NCI-H748 (cell line): ENCODE results near the gene C12orf43.
A peak's percentile ranks its signal among the peaks of the same experiment; 100 is the strongest.
"Not testable (repeated sequence)": the region's sequence is repeated elsewhere in the genome, so short reads cannot be mapped to it uniquely, and the experiment has no call there.

Experiments
- DNase-seq: peaks from one replicate; lab custom pipeline; 2025; ENCODE audit not compliant: unreplicated experiment; lab: John Stamatoyannopoulos, UW

The C12orf43 gene, protein sequence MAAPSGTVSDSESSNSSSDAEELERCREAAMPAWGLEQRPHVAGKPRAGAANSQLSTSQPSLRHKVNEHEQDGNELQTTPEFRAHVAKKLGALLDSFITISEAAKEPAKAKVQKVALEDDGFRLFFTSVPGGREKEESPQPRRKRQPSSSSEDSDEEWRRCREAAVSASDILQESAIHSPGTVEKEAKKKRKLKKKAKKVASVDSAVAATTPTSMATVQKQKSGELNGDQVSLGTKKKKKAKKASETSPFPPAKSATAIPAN

DNA sequence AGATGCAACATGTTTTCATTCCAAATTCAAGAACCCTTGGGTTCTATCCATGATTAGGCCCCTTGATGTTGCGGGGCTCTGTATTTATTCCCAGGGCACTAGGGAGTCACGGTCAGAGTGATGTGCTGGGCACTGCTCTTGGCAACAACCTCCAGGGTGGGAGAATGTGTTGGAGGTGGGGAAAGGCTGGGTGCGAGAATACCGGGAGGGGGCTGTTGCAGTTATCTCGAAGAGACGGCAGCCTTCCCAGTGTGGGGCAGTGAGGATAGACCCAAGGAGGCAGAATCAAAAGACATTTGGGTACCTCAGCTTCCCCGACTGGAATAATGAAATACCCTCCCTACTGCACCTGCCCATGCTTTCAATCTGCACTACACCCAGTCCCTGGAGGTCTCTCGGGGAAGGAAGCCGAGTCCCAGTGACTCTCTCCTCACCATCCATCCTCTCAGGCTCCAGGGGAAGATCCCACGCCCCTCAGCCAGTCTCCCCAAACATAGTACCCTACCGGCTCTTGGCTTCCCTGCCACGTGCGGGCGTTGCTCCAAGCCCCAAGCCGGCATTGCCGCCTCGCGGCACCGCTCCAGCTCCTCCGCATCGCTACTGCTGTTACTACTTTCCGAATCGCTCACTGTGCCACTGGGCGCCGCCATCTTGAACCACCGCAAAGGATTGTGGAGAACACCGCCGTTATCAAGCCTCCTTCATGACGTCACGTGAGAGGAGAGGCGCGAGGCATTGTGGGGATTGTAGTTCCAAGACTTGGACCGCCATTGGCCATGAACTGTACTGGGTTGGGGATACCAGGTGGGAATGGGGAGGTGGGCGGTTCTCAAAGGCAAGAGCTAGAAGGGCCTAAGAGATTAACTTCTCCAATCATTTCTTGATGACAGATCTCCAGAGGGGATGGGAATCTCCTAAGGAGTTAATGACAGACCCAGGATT, at the start of gene C12orf43:
C12orf43 (minus strand) TSS at position 663 of the 942 bp plus-strand sequence; CDS start at position 650, 13 bp downstream.
- peak; percentile 94 for DNase-seq

DNA sequence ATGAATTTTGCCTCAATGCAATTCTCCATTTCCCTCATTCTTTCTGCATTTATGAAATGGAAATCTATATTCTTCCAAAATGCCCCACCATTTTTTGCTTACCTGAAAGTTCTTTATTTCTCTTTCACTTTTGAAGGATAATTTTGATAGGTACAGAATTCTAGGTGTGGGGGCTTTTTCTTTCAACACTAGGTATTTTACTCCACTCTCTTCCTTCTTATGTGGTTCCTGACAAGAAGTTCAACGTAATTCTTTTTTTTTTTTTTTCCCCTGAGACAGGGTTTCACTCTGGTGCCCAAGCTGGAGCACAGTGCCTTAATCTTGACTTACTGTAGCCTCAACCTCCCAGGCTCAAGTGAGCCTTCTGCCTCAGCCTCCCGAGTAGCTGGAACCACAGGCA, 49.1 kb upstream of the C12orf43 start:
- DNase-seq = no peak

DNA sequence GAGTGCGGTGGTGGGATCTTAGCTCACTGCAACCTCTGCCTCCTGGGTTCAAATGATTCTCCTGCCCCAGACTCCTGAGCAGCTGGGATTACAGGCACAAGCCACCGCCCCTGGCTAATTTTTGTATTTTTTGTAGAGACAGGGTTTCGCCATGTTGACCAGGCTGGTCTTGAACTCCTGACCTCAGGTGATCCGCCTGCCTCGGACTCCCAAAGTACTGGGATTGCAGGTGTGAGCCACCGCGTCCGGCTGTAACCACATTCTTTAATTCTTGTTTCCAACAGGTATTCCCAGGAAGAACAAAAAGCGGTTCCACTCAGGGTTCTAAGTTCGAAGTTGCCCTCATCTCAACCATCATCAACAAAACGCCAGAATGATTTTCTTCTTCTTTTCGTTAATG, 48.3 kb upstream of the C12orf43 start:
- not testable (repeated sequence) for DNase-seq

DNA sequence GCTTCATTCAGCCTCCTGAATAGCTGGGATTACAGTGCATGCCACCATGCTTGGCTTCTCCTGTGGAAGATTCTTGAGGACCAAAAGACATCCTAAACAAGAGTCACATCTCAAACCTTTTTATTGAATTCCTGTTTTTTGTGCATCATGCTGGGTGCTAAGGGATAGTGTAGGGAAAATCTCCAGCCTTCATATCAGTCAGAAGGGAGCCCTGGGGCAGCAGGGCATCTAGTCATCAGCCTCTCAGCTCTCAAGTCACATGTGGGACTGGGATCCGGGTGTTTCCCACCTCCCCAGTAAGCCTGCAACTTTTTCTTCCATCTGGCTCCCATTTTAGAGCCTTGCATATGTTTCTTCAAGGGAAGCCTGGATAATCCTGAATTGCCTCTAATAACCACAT, 47.8 kb upstream of the C12orf43 start:
- no peak for DNase-seq

DNA sequence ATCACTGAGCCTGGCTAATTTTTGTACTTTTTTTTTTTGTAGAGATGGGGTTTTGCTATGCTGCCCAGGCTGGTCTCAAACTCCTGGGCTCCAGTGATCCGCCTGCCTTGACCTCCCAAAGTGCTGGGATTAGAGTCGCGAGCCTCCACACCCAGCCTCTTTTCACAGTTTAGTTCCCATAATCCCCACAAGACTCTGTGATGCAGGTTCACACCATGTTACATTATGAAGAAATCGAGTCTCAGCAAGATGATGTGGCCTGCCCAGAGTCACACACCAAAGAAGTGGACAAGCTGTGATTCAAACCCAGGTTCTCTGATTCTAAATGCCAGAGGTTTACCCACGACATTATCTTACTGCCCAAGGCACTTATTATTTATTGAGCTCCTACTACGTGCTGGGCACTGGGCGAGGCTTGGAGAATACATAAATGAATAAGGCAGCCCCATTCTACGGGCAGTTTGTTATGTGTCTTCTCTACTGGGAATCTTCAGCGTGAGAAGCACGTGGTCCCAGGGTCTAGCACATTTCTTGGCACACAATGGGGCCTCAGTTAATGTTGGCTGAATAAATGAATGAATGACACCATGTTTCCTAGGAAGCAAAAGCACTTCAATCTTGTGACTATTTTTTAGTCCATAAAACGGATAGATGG, 46.2 kb upstream of the C12orf43 start:
- DNase-seq = no peak

DNA sequence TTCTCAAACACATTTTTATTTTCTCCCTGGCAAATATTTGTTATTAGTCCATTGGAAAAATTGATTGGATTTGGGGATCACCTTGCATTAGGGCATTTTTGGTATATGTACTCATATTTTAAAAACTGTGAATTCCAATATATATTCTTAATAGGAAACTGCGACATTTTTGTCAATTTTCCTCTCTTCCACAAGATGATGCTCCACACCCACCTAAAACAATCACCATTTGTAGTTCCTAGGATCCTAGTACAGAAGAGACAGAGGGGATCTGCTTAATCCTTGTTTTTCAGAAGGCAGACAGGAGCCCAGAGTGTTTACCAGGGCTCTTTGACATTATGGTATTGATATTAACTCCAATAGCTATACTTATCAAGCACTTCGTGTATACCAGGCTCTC, 45.5 kb upstream of the C12orf43 start:
- DNase-seq = peak; percentile 37

DNA sequence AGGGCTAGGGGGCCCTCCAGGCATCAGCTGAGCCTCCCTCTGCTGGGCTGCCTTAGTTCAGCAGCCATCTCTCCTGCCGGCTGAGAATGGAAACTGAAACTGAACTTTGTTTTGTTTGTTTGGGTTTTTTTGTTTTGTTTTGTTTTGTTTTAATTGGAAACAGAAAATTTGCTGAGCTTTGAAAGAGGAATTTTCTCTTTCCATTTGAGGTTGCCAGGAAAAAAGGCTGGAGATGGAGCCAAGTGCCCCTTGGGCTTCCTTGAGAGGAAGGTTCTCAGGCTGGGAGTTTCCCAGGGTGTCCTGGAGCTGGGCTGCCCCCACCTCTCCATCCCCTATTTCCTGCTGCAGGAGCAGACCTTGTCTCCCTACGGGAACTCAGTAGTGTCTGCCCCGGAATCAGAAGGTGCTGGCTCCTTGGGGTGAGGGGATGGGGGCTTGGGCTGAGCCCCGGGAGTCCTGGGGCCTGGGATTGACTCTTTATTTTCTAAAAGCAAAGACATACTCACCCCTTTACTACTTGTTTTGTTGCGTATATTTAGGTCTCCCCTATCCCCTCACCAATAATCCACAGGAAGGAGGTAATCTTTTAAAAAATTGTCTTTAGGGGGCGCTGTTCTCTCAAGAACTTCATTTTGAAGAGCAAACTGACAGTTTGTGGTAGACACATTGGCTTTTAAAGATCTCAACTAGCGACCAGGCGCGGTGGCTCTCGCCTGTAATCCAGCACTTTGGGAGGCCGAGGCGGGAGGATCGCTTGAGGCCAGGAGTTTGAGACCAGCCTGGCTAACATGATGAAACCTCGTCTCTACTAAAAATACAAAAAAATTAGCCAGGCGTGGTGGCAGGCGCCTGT, 44.1 kb upstream of the C12orf43 start:
- DNase-seq = peak; percentile 71

DNA sequence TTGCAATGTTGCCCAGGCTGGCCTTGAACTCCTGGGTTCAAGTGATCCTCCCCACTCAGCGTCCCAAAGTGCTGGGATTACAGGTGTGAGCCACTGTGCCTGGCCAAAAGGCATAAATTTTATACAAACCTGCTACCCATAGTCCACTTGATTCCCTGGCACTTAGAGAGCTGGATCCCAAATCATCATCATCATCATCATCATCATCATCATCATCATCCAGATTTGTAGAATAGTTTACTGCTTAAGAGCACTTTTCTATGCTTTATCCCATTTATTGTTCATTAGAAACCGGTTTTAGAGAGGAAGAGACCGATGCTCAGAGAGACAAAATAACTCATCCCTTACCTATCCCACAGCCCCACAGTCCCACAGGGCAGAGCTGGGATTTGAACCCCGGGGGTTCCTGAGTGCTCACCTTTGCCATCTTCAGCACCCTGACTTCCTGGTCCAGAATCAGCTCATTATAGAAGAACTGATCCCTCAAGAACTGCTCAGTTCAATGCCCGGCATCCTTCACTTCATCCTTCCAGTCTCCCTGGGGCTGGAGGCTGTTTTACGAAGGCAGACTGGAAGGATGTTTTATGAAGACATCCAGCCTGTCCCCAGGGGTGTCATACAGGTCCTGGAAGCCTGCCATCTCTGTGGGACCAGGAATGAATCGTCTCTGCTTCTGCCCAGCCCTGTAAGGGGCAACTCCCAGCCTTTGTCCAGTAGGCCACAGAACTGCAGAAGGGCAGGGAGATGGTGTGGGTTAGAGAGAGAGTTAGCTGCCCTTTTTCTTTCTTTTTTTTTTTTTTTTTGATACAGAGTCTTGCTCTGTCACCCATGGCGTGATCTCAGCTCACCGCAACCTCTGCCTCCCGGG, 43.0 kb upstream of the C12orf43 start:
- no peak for DNase-seq

DNA sequence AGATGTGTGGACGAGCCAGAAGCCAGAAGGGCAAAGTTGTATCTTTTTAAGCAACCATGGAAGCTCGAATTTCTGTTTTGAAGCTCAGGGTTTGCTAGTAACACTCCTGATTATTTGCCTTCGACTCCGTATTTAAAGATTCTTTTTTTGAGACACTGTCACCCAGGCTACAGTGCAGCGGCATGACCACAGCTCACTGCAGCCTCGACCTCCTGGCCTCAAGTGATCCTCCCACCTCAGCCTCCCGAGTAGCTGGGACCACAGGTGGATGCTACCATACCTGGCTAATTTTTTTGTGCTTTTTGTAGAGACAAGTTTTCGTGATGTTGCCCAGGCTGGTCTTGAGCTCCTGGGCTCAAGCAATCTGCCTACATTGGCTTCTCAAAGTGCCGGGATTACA, 41.5 kb upstream of the C12orf43 start:
- DNase-seq = no peak

DNA sequence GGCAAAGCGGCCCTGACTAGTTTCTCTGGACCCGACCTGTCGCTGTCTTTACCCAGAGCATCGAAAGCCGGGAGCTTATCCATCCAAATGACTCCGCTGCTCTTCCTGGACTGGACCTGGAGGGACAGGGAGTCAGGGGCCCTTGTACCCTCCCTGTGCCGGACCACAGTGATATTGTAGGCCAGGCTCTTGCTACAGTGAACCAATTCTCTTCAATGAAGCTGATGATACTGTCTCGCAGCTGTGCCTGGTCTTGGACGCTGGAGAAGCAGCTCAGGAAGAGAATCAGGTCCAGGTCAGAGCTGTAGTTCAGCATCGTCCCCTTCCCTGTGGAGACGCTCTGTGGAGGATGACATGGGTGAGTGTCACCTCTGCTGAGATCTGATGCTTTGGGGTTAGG, 37.4 kb upstream of the C12orf43 start:
- no peak for DNase-seq

DNA sequence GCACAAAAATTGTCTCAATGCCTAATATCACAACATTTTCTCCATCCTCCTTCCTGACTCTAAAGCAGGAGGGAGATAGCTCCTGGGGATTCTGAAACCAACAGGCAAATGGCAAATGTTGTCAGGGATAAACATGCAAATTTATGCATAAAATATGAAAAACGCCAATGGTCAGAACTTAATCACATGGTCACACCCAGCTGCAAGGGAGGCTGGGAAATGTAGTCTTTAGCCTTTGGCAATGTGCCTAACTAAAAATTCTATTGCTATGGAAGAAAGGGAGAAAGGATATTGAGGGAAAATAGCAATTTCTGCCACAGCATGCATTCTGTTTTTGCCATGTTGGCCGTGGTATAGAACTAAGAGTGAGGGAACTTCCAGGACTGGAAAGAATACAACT, 34.4 kb upstream of the C12orf43 start:
- DNase-seq = no peak

DNA sequence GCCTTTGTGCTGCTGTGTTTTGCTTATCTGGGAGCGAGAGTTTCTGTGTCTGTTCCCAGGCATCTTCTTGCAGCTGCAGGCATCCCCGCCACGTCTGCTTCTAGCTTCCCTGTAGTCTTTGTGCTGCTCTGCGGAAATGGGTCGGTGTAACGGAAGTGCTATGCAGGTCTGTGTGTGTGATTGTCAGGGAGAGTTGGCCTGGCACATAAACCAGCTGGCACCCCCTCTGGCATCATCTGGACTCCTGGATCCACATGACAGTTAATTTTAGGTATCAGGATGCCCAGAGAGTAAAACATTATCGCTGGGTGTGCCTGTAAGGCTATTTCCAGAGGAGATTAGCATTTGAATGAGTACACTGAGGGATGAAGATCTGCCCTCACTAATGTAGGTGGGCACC, 32.2 kb upstream of the C12orf43 start:
- no peak for DNase-seq

DNA sequence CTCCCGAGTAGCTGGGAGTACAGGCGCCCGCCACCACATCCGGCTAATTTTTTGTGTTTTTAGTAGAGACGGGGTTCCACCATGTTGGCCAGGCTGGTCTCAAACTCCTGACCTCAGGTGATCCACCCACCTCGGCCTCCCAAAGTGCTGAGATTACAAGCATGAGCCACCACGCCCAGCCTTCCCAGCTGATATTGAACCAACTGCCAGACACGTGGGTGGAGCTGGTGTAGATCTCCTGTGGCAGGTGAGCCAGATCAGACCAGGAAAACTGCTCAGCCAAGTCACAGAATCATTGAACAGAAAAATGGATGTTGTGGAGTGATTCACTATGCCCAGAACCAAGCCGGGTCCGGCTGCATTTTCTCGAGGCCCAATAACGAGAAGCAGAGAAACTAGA, 31.1 kb upstream of the C12orf43 start:
- not testable (repeated sequence) for DNase-seq

DNA sequence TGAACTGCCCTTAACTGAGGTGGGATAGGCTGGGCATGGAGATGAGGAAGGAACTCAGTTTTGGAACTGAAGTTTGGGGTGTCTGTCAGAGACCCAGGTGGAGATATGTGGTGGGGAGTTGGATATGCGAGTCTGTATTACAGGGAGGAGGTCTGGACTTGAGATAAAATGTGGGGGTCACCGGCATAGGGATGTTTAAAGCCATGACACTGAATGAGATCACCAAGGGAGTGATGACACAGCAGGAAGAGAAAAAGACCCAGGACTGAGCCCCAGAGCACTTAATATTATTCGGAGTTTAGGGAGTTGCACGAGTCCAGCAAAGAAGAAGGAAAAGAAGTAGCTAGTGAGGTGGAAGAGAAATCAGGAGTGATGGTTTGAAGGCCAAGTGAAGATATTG, 26.8 kb upstream of the C12orf43 start:
- DNase-seq = no peak

DNA sequence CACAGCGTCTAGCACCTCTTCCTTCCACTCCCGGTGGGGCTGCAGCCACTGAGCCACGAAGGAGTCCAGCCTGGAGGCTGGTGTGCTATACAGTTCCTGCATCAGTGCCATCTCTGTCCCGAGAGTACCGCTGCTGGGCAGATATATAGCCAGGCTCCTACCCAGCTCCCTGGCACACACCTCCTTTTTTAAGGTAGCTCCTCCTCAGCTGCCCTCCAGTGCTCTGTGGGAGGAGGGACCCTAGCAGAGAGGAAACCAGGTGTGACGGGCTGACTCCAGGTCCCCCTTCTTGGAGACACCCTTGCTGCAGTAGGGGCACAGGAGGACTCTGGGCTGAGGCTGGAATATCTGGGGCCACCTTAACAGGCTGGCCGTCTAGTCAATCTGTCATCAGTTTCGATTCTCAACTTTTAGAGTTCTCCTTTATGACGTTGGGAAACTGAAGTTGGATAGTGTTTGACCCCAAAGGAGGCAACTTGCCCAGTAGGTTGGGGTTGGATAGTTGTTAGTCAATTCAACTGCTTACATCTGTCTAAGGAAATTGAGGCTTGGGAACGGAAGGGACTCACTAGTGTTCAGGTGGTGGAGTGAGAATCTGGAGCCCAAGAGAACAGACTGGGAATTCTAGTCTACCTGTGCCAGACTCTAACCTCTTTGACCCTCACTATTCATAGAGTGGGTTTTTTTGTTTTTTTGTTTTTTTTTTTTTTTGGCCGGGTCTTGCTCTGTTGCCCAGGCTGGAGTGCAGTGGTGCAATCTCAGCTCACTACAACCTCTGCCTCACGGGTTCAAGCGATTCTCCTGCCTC, 22.8 kb upstream of the C12orf43 start, which contains the start of gene OASL:
OASL (minus strand) TSS at position 386 of the 808 bp plus-strand sequence; CDS start at position 111, 275 bp downstream.
- DNase-seq = no peak

DNA sequence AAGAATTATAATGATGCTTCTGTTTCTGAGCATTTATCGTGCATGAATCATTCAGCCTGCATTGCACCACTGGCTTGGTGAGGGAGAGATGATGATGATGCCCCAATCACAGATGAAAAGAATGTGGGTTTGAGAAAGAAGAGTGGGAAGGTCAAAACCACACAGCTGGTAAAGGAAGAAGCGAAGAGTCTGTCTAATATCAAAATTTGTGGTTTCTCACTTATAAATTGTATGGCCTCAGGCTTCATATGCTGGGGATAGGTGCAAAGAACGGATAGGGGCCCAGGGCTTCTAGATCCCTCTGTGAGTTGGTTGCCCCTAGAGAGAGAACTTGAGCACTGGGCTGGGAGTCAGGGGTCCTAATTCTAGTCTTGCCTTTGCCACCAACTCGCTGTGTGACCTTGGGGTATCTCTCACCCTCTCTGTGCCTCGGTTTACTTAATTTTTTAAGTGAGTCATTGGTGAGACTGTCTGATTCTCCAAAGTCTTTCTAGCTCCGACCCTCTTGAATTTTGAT, 20.6 kb upstream of the C12orf43 start:
- DNase-seq = no peak

DNA sequence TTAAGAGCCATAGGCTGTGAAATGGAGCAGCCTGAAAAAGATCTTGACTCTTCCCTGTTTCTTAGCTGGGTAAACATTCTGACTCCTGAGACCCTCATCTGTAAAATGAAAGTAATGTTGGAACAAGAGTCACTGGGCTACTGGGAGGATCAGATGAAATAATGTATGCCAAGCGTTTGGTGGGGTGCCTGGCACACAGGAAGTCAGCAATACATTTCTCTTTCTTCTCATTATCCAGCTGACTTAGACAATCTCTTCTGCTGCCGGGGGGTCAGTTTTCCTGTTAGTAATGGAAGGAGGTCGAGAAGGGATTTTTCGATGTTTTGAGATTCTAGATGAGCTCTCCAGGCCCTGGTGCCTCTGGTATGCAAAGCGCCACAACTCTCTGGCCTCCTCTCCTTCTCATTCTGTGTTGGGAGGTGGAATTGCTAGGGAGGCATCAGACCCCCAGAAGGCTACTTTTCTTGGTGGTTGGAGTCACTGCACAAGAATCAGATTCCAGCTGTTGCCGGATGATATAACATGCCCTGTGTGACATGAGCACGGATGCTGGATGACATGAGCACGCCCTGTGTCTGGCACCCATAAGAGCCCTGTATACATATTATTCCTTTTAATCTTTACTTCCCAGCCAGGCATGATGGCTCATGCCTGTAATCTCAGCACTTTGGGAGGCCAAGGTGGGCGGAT, 18.5 kb upstream of the C12orf43 start:
- DNase-seq = no peak
